ENCODE measurements around the gene SPANXN4.

The SPANXN4 gene, protein sequence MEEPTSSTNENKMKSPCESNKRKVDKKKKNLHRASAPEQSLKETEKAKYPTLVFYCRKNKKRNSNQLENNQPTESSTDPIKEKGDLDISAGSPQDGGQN

GRCh38 chrX:143025628-143026027 is at the start of gene SPANXN4:
TSS of gene SPANXN4 (plus strand) at chrX:143025928. CDS start at chrX:143026015, 87 bp downstream.
- DNase-seq (ENCODE audit: low spot score), result no peak

DNA sequence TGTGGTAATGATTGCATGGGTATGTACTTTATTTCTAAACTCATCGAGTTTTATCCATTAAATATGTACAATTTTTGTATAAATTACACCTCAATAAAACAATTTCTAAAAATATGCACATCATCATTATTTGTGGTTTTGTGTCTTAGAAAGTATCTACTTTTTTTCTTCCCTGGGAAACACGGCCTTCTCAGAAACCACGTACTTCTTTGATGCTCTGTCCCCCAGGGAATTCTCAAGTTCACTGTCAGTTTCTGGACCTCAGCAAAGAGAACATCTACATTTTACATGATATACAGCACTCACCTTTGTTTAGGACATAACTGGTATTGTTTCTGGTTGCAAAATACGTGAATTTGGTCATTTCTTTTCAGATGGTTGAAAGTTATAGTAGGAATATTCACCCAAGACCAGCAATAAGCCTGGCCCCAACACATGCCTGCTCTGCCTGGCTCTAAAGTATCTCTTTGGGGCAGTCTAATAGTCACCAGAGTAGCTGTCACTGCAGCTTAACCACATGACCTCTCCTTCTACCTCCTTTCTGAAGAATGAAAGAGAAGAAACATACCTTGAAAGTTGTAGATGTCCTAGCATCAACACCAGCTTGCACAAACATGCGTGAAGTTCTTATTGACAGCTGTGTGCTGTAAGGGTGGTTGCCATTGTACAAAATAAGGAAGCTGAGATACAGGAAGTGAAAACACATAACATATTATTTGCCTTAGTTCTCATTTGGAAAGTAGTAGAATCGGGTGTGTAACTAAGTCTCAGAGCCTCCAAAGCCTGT is 48.4 kb upstream of the SPANXN4 start:
- DNase-seq (ENCODE audit: low spot score), result no peak

- DNase-seq (ENCODE audit: low spot score), result no peak
Measured at GRCh38 chrX:142978130-142978684, 47.5 kb upstream of the SPANXN4 start.

GRCh38 chrX:142982679-142983078 is 43.0 kb upstream of the SPANXN4 start:
- DNase-seq (ENCODE audit: low spot score), result no peak

GRCh38 chrX:142994988-142995387 is 30.7 kb upstream of the SPANXN4 start:
- no peak for DNase-seq (ENCODE audit: low spot score)

GRCh38 chrX:142998447-142999198 is 27.1 kb upstream of the SPANXN4 start:
- DNase-seq (ENCODE audit: low spot score), result no peak

DNA sequence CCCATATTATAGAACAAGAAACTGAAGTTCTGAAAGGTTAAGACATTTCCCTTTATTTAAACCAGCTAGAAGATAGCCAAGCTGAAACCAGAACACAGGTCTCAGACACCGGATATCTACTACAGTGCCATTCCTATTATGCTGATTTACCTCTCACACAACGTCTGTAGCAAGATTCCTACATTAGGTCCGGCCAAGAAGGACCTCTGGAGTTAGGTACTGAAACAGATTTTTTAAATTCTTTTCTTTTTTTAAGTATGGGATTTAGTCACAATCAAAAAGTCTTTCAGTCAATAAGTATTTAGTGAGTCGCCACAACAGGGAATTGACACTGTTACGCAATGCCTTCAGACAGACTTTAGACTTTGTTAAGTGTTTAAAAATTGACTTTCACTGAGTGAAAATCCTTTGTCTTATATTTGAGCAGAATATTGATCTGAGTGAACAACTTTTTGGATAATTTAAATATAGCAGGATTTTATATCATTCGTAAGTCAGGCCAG is 26.5 kb upstream of the SPANXN4 start:
- no peak for DNase-seq (ENCODE audit: low spot score)

DNA sequence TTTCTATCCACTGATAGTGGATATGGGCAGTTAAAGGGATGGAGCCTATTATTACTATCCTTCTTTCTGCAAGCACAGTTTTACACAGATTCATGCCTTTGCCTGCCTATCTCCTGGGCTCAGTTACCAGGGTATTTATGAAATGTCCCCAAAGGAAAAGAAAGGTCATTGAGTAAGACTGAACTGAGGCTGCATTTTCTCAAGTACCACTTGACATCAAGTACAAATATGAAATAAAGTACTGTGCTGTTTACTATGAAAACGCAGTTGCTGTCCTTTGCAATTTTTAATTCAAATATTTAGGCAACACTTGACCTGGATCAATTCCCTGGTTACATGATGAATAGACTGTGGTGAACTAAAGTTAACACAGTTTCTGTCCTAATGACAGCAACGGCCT is 23.5 kb upstream of the SPANXN4 start:
- DNase-seq (ENCODE audit: low spot score), result no peak

GRCh38 chrX:143017272-143017671 is 8.5 kb upstream of the SPANXN4 start:
- no peak for DNase-seq (ENCODE audit: low spot score)

DNA sequence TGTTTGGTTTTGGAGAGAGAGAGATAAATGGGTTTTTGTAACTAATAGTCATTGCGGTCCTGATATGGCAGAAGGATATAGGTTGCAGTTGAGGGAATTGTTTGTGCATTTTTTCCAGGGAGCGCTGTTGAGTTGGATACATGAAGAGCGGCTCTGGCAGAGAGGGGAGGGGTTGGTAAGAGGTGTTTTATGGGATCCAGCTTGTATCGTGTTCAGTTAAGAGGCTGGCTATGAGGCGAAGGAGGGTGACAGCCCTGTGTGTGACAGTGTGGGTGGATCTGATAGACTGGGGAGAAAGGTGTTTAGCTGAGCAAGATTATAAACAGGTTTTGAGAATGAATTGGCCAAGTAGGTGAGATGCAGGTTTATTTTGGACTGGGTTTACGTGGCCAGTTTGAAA is 1.5 kb downstream of the SPANXN4 start:
- DNase-seq (ENCODE audit: low spot score), result no peak

GRCh38 chrX:143047511-143047910 is 21.8 kb downstream of the SPANXN4 start:
- DNase-seq (ENCODE audit: low spot score), result no peak

- DNase-seq (ENCODE audit: low spot score), result no peak
Measured at GRCh38 chrX:143058120-143058519, 32.4 kb downstream of the SPANXN4 start.

- DNase-seq (ENCODE audit: low spot score), result no peak
Measured at GRCh38 chrX:143081231-143081630, 55.5 kb downstream of the SPANXN4 start.

GRCh38 chrX:143082537-143082936 is 56.8 kb downstream of the SPANXN4 start:
- no peak for DNase-seq (ENCODE audit: low spot score)

All from LoVo (cell line).